IPS-20b (cell line): ENCODE results near the gene ANO4.
"Not testable (repeated sequence)": the region's sequence is repeated elsewhere in the genome, so short reads cannot be mapped to it uniquely, and the experiment has no call there.

Experiments used
- H3K27ac ChIP-seq: one replicate; pipeline ENCODE4 v1.5.1; 2013; ENCODE audit warnings: low read length
- H3K27me3 ChIP-seq: 2 replicates; pipeline ENCODE4 v1.6.1; 2013; ENCODE audit warnings: mild to moderate bottlenecking, low read length, inconsistent platforms; ENCODE audit not compliant: insufficient read depth
- H3K36me3 ChIP-seq: 2 replicates; pipeline ENCODE4 v1.6.1; 2013; ENCODE audit warnings: low read depth, mild to moderate bottlenecking, inconsistent platforms, low read length, moderate library complexity; ENCODE audit not compliant: insufficient read depth
- H3K4me1 ChIP-seq: 2 replicates; pipeline ENCODE4 v1.6.1; 2013; ENCODE audit warnings: mild to moderate bottlenecking, control low read depth, inconsistent platforms, low read length, moderate library complexity; ENCODE audit not compliant: insufficient read depth
- H3K4me3 ChIP-seq: 2 replicates; pipeline ENCODE4 v1.5.1; 2013; ENCODE audit warnings: mild to moderate bottlenecking, low read length, inconsistent platforms
- H3K9ac ChIP-seq: 2 replicates; pipeline ENCODE4 v1.6.1; 2013; ENCODE audit warnings: low read depth, mild to moderate bottlenecking, inconsistent platforms, low read length, moderate library complexity
- H3K9me3 ChIP-seq: 2 replicates; pipeline ENCODE4 v1.6.1; 2013; ENCODE audit warnings: mild to moderate bottlenecking, low read depth, low read length, inconsistent platforms; ENCODE audit not compliant: insufficient read depth

Gene ANO4

DNA sequence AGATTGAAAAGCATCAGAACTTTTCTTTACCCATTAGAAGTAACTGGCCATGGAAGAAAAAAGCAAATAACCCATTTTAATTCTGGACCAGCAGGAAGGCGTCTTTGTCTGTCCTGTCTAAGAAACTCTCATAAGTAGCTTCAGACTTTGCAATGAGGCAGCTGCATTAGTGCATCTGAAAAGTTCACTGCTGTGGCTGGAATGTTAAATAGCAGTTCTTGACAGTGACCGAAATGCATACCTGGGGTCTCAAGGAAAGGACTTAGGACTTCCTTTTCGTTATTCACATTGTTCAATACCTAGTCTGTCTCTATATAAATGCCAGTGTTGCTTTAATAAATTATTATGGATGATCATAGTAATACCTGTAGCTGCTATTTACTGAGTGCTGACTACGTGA is 125.9 kb downstream of the ANO4 start:
- Histone ChIP-seq H3K36me3 (no peaks in the 10 kb centered on the region), H3K9me3 (no peaks in the 10 kb centered on the region), H3K27me3 (no peaks in the 10 kb centered on the region), H3K4me1 (peaks cover 12% of the 10 kb centered on the region), H3K27ac (no peak overlapping the region), H3K9ac (no peak overlapping the region), H3K4me3 (no peak overlapping the region)

DNA sequence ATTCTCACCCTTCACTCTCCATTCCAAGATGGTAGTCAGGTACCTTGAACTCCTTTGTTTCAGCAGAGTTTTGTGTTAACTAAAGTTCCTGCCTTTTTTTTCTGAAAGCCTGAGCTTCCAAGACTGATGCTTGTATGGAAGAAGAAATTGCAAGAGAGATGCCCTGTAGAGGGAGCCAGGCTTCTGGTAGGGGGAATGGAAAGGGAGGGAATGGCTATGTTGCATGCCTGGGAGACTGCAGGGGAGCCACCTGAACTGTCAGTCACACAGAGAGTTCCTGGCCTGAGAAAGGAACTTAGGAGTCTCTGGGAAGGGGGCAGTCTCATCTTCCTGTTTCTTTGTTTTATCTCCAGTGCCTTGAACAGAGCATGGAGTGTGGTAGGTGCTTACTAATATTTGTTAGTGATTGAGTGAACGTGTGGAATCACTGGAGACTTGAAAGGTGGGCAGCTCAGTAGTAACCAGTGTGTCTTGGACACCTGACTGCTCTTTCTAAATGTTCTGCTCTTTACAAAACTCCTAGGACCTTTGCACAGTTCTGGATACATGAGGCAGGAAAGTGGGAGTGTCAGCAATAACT is 132.2 kb downstream of the ANO4 start:
- no peak overlapping the region for H3K27ac ChIP-seq
- H3K36me3 ChIP-seq, result no peaks in the 10 kb centered on the region
- H3K9me3 ChIP-seq, result no peaks in the 10 kb centered on the region
- H3K9ac ChIP-seq, result peak overlapping the region; percentile 26; the same call in 1 of the 2 replicates
- no peak overlapping the region for H3K4me3 ChIP-seq
- H3K4me1 ChIP-seq, result peaks cover 13% of the 10 kb centered on the region; the same call in 1 of the 2 replicates
- no peaks in the 10 kb centered on the region for H3K27me3 ChIP-seq

DNA sequence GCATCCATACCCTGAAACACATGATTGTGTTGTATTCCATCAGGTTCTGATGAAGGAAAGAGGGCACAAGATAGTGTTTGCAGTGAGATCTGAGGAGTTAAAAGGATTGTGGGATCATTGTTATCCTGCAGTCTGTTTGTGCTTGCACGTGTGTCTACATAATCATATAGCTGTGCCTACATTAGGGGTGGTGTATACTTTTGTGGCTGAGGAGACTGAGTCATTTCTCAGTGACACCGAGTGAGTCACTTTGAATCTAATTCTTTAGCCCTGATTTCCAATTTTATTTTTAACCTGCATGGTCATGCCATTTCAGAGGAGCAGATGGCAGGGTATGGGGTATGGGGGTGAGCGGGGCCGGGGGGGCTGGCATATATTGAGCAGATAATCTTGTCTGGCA is 133.2 kb downstream of the ANO4 start:
- no peaks in the 10 kb centered on the region for H3K36me3 ChIP-seq
- H3K4me3 ChIP-seq, result no peak overlapping the region
- no peak overlapping the region for H3K9ac ChIP-seq
- peaks cover 10% of the 10 kb centered on the region; the same call in 1 of the 2 replicates for H3K4me1 ChIP-seq
- H3K27ac ChIP-seq, result no peak overlapping the region
- no peaks in the 10 kb centered on the region for H3K9me3 ChIP-seq
- H3K27me3 ChIP-seq, result no peaks in the 10 kb centered on the region

DNA sequence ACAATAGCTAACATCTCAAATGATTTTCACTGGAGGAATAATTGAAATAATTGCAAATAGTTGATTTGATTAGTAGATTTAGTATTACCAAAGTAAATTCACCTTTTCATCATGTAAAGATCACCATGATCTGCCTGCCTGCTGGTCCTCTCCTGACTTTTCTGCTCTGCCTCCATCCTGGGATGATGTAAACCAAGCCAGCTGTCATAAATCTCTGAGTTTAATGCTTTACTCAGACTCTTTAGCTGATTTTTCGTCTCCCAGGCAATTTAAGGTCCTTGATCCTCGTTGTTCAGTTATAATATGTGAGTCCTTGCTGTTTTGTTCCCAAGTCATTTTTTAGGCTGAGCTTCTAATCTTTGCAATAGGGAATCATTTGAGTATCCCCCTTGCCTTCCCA is 138.0 kb downstream of the ANO4 start:
- Histone ChIP-seq H3K9me3 (no peaks in the 10 kb centered on the region), H3K27ac (no peak overlapping the region), H3K9ac (no peak overlapping the region), H3K4me3 (no peak overlapping the region), H3K27me3 (no peaks in the 10 kb centered on the region), H3K4me1 (no peaks in the 10 kb centered on the region), H3K36me3 (no peaks in the 10 kb centered on the region)

DNA sequence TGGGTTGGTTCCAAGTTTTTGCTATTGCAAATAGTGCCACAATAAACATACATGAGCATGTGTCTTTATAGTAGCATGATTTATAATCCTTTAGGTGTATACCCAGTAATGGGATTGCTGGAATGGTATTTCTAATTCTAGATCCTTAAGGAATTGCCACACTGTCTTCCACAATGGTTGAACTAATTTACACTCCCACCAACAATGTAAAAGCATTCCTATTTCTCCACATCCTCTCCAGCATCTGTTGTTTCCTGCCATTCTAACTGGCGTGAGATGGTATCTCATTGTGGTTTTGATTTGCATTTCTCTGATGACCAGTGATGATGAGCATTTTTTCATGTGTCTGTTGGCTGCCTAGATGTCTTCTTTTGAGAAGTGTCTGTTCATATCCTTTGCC is 139.0 kb downstream of the ANO4 start:
- not testable (repeated sequence) for H3K9me3 ChIP-seq, H3K27ac ChIP-seq, H3K27me3 ChIP-seq, H3K9ac ChIP-seq, H3K36me3 ChIP-seq, H3K4me1 ChIP-seq, H3K4me3 ChIP-seq

DNA sequence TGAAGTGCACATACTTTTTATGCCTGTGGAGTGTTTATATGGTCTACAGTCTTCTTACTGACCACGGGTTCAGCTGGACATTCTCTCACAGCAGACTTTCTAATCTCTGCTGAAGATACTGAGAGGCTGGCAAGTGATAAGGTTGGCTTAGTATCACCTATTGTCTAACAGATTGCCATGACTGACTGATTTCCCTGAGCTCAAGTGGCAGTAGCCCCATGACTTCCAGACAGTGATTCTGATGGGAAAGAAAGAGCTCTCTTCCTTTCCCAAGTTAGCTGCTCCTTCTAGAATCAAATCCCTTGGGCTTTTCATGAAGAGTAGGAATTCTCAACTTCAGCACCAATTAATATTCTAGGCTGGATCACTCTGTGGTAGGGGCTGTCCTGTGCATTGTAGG is 141.4 kb downstream of the ANO4 start:
- Histone ChIP-seq H3K9ac (no peak overlapping the region), H3K4me3 (no peak overlapping the region), H3K27me3 (no peaks in the 10 kb centered on the region), H3K4me1 (no peaks in the 10 kb centered on the region), H3K9me3 (no peaks in the 10 kb centered on the region), H3K36me3 (no peaks in the 10 kb centered on the region), H3K27ac (no peak overlapping the region)

DNA sequence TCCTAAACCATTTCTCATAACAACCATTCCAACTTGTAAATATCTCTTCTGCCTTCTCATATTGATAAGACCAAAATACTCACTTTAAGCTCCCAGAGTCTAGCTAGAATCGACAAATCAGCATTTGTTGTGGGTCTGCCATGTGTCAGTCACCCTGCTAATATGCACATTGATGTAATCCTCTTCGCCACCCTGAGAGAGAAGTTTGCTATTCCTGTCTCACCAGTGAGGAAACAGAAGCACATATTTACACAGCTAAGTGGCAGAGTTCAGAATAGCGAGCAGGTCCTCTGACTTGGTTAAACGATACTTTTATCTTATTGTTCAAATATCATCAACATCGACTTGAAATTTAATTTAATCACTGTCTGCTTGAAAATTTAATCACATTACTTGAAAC is 142.1 kb downstream of the ANO4 start:
- H3K9ac ChIP-seq, result no peak overlapping the region
- H3K27ac ChIP-seq, result no peak overlapping the region
- H3K27me3 ChIP-seq, result no peaks in the 10 kb centered on the region
- H3K9me3 ChIP-seq, result no peaks in the 10 kb centered on the region
- H3K4me1 ChIP-seq, result no peaks in the 10 kb centered on the region
- no peaks in the 10 kb centered on the region for H3K36me3 ChIP-seq
- H3K4me3 ChIP-seq, result no peak overlapping the region

DNA sequence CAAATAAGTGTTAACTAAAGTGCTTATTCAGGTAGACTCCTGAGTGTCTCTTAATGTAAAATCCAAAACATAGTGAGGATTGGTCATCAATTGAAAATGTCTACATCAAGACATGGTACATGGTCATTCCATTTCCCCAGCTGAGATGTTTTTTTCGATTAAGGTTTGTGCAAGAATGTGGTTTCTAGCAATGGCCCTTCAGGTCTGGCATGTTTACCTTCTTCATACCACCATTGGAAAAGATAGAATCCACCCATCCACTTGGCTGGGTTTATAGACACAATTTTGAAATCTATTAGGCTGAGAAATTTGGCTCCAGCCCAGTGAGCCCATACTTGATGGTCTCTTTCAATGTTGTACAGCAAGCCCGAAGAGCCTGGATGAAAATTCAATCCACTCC is 145.9 kb downstream of the ANO4 start:
- Histone ChIP-seq H3K9me3 (no peaks in the 10 kb centered on the region), H3K4me3 (no peak overlapping the region), H3K4me1 (no peaks in the 10 kb centered on the region), H3K36me3 (no peaks in the 10 kb centered on the region), H3K27me3 (no peaks in the 10 kb centered on the region), H3K9ac (no peak overlapping the region), H3K27ac (no peak overlapping the region)

DNA sequence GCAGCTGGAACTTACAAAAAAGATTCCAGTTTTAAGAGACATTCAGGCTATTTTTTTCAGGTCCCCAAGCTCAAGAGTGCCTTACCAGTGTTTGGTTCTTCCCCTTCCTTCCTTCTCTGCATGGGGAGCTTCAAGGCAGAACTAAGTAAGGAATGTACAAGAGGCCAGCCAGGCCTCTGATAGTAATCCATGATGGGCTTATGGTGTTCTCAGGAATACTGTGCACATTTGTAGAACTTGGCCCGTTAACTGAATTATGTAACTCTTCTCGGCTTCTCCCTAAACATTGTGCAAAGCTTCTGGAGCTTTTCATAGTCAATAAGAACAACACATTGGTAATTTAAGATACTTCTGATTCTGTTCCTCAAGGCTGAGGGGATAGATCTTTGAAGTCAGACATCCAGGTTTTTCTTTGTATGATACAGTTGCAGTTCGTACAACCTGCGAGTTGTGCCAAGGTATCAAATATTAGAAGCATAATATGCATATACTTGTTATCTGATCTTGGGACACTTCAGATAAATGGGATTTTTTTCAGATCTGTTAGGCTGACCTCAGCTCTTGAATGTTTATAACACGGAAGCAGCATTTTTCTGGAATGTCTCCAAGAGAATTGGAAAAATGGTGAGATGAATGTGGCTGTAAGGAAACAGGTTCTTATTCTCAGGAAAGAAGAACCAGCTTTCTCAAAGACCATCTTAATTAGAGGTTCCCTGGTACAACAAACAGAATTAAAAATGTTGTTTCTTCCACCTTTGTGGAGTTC is 148.6 kb downstream of the ANO4 start:
- Histone ChIP-seq H3K9ac (no peak overlapping the region), H3K27ac (no peak overlapping the region), H3K4me1 (no peaks in the 10 kb centered on the region), H3K36me3 (no peaks in the 10 kb centered on the region), H3K4me3 (no peak overlapping the region), H3K27me3 (no peaks in the 10 kb centered on the region), H3K9me3 (no peaks in the 10 kb centered on the region)

DNA sequence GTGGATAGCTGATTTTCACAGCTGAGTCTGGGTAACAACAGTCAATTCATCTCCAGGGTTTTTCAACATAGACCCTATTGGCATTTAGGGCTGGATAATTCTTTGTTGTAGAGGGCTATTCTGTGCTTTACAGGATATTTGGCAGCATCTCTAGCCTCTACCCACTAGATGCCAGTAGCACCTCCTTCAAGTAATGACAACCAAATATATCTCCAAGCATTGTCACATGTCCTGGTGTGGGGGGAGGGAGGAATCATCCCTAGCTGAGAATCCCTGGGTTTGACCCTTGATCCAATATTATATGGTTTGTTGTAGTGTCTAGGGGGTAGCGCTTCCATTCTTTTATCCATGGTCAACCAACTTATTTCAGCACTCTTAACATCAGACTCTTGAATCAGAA is 157.2 kb downstream of the ANO4 start:
- no peak overlapping the region for H3K4me3 ChIP-seq
- H3K9me3 ChIP-seq, result no peaks in the 10 kb centered on the region
- H3K9ac ChIP-seq, result no peak overlapping the region
- H3K4me1 ChIP-seq, result peaks cover 45% of the 10 kb centered on the region
- H3K27ac ChIP-seq, result no peak overlapping the region
- no peaks in the 10 kb centered on the region for H3K36me3 ChIP-seq
- no peaks in the 10 kb centered on the region for H3K27me3 ChIP-seq

DNA sequence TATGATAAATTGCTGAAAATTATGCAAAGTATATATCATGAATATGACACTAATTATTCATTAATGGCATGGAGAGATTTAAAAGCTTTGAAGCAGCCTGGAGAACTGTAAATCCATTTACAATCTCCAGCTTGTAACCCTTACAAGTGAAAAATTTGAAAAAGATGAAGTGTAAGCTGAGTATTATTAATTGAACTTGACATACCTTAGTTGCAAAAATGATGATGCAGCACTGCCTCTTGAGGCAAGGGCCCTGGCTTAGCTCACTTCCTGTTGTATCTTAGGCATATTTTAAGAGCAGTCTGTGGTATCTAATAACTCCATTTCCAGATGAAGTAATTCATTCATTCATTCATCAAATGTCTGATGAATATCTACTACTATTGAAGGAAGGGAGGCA is 158.6 kb downstream of the ANO4 start:
- Histone ChIP-seq H3K4me3 (peak overlapping the region; percentile 31; the same call in 1 of the 2 replicates), H3K4me1 (peaks cover 45% of the 10 kb centered on the region), H3K27ac (no peak overlapping the region), H3K9me3 (no peaks in the 10 kb centered on the region), H3K9ac (peak overlapping the region; percentile 6; the same call in 1 of the 2 replicates), H3K36me3 (no peaks in the 10 kb centered on the region), H3K27me3 (no peaks in the 10 kb centered on the region)

DNA sequence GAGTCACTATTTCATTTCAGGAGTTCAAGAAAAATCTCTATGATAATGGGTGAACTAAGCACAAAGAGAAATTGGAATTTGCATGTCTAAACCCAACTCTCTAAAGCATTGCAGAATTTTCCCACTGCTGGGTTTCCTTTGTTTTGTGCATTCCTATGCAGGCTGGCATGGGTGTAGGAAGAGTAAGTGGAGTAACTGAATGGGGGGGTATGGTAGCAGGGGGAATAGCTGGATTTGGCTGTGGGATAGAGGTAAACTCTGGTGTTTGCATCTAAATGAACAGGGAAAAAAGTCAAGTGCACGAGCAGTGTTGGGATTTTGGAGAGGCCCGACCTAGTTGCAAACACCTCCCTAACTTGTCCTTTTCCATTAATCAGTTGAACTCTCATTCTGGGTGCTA is 159.1 kb downstream of the ANO4 start:
- Histone ChIP-seq H3K4me1 (peaks cover 45% of the 10 kb centered on the region), H3K27me3 (no peaks in the 10 kb centered on the region), H3K9ac (peak overlapping the region; percentile 26; the same call in 1 of the 2 replicates), H3K36me3 (no peaks in the 10 kb centered on the region), H3K27ac (no peak overlapping the region), H3K4me3 (peak overlapping the region; percentile 31; the same call in 1 of the 2 replicates), H3K9me3 (no peaks in the 10 kb centered on the region)
